ENCODE results near the gene SYNJ2. TPM values are rescaled to one million over a fixed set of nuclear protein-coding genes. Genes with fewer than 3 reads are reported as not detected.

The SYNJ2 gene
- total and polyA plus RNA-seq, 2 donors (not counting 3 experiments of a cell fraction or from before 2014, with no cell fraction given), result 35.1 to 78.2 TPM

- CTCF ChIA-PET, result interaction anchor here (1.2 kb wide), 1 partner anchor 9 kb away, joined by 3 read pairs; no protein-coding TSS in a partner anchor
- Histone ChIP-seq H2AFZ (ENCODE audit: low read depth, low read length) (no peak overlapping the region), H3K4me1 (ENCODE audit: control insufficient read depth, extremely low read depth, insufficient read depth, low read length) (no peaks in the 10 kb centered on the region), H4K20me1 (replicated peaks; ENCODE audit: control insufficient read depth, extremely low read depth, insufficient read depth, low read length) (no peaks in the 10 kb centered on the region), H3K9me3 (replicated peaks; ENCODE audit: control insufficient read depth, insufficient read depth, low read length) (no peaks in the 10 kb centered on the region), H3K4me2 (ENCODE audit: insufficient read depth, low read length) (no peak overlapping the region), H3K27ac (ENCODE audit: insufficient read depth, low read depth, low read length) (no peak overlapping the region), H3K79me2 (ENCODE audit: control insufficient read depth, insufficient read depth, low read length) (peaks cover 4% of the 10 kb centered on the region), H3K9ac (replicated peaks; ENCODE audit: extremely low read depth, insufficient read depth, low read length) (no peak overlapping the region), H3K27me3 (ENCODE audit: control insufficient read depth in 2 of 2, insufficient read depth in 2 of 2, low read length in 2 of 2) (no peaks in the 10 kb centered on the region), H3K4me3 (replicated peaks in 1 of 3; ENCODE audit: insufficient read depth in 1 of 3, low read depth in 1 of 3, low read length in 3 of 3) (no peak overlapping the region), H3K9me1 (replicated peaks; ENCODE audit: control insufficient read depth, extremely low read depth, insufficient read depth, low read length) (no peaks in the 10 kb centered on the region), H3K36me3 (ENCODE audit: control insufficient read depth in 2 of 2, extremely low read depth in 1 of 2, insufficient read depth in 2 of 2, low read length in 2 of 2) (peaks cover 7 to 26% of the 10 kb centered on the region in 2 experiments)
- no peak for FAIRE-seq
- no TSS peak for BruUV-seq (replicated peaks)
- intact Hi-C loops (cut with micrococcal nuclease), result no loop called here
- POLR2A ChIA-PET, result no interaction called here
- no peak for TF ChIP-seq POLR2A (IDR thresholded peaks at IDR 0.05; ENCODE audit: low read depth, low read length)
- no peak for DNase-seq (ENCODE audit: low read depth, low spot score)
- dilution Hi-C loops (cut with MboI; ENCODE audit: extremely low pct_ligation_motif_present, low sequenced_read_pairs), result no loop called here
These were observed 68.6 kb downstream of the SYNJ2 start for GRCh38 chr6:158050107-158050735.

- TF ChIP-seq MAX (IDR thresholded peaks at IDR 0.05; ENCODE audit: insufficient read depth, insufficient read length) (no peak), FOS (IDR thresholded peaks at IDR 0.05; ENCODE audit: borderline replicate concordance, insufficient read depth, low read length) (no peak), JUN (IDR thresholded peaks at IDR 0.05; ENCODE audit: borderline replicate concordance, insufficient read depth, insufficient read length, low read depth) (no peak), EZH2 (IDR thresholded peaks at IDR 0.05; ENCODE audit: borderline replicate concordance, low read depth, low read length, severe bottlenecking) (no peak), MYC (IDR thresholded peaks at IDR 0.05; ENCODE audit: low read depth, low read length) (no peak)
- H3K4me1 ChIP-seq (ENCODE audit: control insufficient read depth, extremely low read depth, insufficient read depth, low read length), result peaks cover 2% of the 10 kb centered on the region
- BruUV-seq (replicated peaks), result no TSS peak
- H3K4me3 ChIP-seq (replicated peaks in 1 of 3; ENCODE audit: insufficient read depth in 1 of 3, low read depth in 1 of 3, low read length in 3 of 3), result no peak overlapping the region
- no peak overlapping the region for H3K27ac ChIP-seq (ENCODE audit: insufficient read depth, low read depth, low read length)
- FAIRE-seq (no peak), DNase-seq (ENCODE audit: low read depth, low spot score) (no peak)
- no peak overlapping the region for H3K4me2 ChIP-seq (ENCODE audit: insufficient read depth, low read length)
- dilution Hi-C loops (cut with MboI; ENCODE audit: extremely low pct_ligation_motif_present, low sequenced_read_pairs) (no loop called here), intact Hi-C loops (cut with micrococcal nuclease) (no loop called here)
- H3K9ac ChIP-seq (replicated peaks; ENCODE audit: extremely low read depth, insufficient read depth, low read length), result no peak overlapping the region
- H3K36me3 ChIP-seq (ENCODE audit: control insufficient read depth in 2 of 2, extremely low read depth in 1 of 2, insufficient read depth in 2 of 2, low read length in 2 of 2), result peaks cover 2 to 26% of the 10 kb centered on the region in 2 experiments
- no peaks in the 10 kb centered on the region for H3K9me3 ChIP-seq (replicated peaks; ENCODE audit: control insufficient read depth, insufficient read depth, low read length)
- no peak overlapping the region for H2AFZ ChIP-seq (ENCODE audit: low read depth, low read length)
- H3K79me2 ChIP-seq (ENCODE audit: control insufficient read depth, insufficient read depth, low read length), result peaks cover 3% of the 10 kb centered on the region
- no peaks in the 10 kb centered on the region for H3K9me1 ChIP-seq (replicated peaks; ENCODE audit: control insufficient read depth, extremely low read depth, insufficient read depth, low read length)
- no peaks in the 10 kb centered on the region for H3K27me3 ChIP-seq (ENCODE audit: control insufficient read depth in 2 of 2, insufficient read depth in 2 of 2, low read length in 2 of 2)
- POLR2A ChIA-PET, result no interaction called here
- no peaks in the 10 kb centered on the region for H4K20me1 ChIP-seq (replicated peaks; ENCODE audit: control insufficient read depth, extremely low read depth, insufficient read depth, low read length)
- CTCF ChIA-PET, result interaction anchor here (1.2 kb wide), 1 partner anchor 10 kb away, joined by 3 read pairs; no protein-coding TSS in a partner anchor
These were observed 69.3 kb downstream of the SYNJ2 start for GRCh38 chr6:158050955-158051354.
